PC-9 (cell line): ENCODE measurements around the gene USP34.

Source experiments
- CTCF ChIP-seq: fragments of 200-600 bp; sonication (generic); conservative IDR thresholded peaks from 2 replicates; pipeline ENCODE4 v1.6.1; 2017; ENCODE audit warnings: mixed run types, antibody characterized with exemption, mild to moderate bottlenecking, moderate library complexity
- EZH2 ChIP-seq: fragments of 200-600 bp; sonication (generic); IDR thresholded peaks from 2 replicates; pipeline ENCODE4 v1.8.0; 2017; ENCODE audit warnings: antibody characterized with exemption, low read depth

DNA sequence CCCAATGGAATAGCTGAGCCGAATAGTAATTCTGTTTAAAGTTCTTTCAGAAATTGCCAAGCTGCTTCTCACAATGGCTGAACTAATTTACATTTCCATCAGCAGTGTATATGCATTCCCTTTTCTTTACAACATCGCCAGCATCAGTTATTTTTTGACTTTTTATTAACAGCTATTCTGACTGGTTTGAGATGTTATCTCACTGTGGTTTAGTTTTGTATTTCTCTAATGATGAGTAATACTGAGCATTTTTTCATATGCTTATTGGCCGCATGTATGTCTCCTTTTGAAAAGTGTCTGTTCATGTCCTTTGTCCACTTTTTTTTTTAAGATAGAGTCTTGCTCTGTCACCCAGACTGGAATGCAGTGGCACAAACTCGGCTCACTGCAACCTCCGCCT lies 208.2 kb downstream of the USP34 start:
- TF ChIP-seq CTCF (no peak), EZH2 (no peak)
